Epithelial cell of proximal tubule (primary cell): ENCODE data around the gene HBD. TPM values are rescaled to one million over a fixed set of nuclear protein-coding genes. Genes with fewer than 3 reads are reported as not detected.

Source experiments
- DNase-seq: peaks from one replicate; pipeline ENCODE4 v3.0.0-alpha.2; 2011; ENCODE audit warnings: low read depth
- H3K4me3 ChIP-seq: 2 replicates; pipeline ENCODE4 v1.5.1; 2011; ENCODE audit warnings: low read depth, mild to moderate bottlenecking, low read length
- total RNA-seq: library from RNA; depleted of rRNA; stranded (reverse); fragments of >200 nt; gene quantifications from 2 replicates; pipeline ENCODE4 v1.2.3, GENCODE V29; 2015
- TF ChIP-seq, protein P1 (sequence below): conservative IDR thresholded peaks from 2 replicates; pipeline ENCODE4 v1.5.1; 2012; ENCODE audit warnings: low read depth, mild to moderate bottlenecking, low read length

Gene HBD
- total RNA-seq, 1 donor from 2014 or later: not detected

DNA sequence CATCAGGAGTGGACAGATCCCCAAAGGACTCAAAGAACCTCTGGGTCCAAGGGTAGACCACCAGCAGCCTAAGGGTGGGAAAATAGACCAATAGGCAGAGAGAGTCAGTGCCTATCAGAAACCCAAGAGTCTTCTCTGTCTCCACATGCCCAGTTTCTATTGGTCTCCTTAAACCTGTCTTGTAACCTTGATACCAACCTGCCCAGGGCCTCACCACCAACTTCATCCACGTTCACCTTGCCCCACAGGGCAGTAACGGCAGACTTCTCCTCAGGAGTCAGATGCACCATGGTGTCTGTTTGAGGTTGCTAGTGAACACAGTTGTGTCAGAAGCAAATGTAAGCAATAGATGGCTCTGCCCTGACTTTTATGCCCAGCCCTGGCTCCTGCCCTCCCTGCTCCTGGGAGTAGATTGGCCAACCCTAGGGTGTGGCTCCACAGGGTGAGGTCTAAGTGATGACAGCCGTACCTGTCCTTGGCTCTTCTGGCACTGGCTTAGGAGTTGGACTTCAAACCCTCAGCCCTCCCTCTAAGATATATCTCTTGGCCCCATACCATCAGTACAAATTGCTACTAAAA, 7.5 kb downstream of the HBD start, which contains the start of gene HBB:
Gene HBB (minus strand): TSS at position 340 of the 579 bp plus-strand sequence. CDS start 50 bp downstream, at position 290.
- no peak within 1 kb of the TSS for H3K4me3 ChIP-seq
- no peak for DNase-seq
- TF ChIP-seq, protein P1, sequence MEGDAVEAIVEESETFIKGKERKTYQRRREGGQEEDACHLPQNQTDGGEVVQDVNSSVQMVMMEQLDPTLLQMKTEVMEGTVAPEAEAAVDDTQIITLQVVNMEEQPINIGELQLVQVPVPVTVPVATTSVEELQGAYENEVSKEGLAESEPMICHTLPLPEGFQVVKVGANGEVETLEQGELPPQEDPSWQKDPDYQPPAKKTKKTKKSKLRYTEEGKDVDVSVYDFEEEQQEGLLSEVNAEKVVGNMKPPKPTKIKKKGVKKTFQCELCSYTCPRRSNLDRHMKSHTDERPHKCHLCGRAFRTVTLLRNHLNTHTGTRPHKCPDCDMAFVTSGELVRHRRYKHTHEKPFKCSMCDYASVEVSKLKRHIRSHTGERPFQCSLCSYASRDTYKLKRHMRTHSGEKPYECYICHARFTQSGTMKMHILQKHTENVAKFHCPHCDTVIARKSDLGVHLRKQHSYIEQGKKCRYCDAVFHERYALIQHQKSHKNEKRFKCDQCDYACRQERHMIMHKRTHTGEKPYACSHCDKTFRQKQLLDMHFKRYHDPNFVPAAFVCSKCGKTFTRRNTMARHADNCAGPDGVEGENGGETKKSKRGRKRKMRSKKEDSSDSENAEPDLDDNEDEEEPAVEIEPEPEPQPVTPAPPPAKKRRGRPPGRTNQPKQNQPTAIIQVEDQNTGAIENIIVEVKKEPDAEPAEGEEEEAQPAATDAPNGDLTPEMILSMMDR: no peak

DNA sequence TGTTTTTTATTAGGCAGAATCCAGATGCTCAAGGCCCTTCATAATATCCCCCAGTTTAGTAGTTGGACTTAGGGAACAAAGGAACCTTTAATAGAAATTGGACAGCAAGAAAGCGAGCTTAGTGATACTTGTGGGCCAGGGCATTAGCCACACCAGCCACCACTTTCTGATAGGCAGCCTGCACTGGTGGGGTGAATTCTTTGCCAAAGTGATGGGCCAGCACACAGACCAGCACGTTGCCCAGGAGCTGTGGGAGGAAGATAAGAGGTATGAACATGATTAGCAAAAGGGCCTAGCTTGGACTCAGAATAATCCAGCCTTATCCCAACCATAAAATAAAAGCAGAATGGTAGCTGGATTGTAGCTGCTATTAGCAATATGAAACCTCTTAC, 8.8 kb downstream of the HBD start:
- TF ChIP-seq, protein P1: no peak
- H3K4me3 ChIP-seq: no peak overlapping the region
- no peak for DNase-seq

DNA sequence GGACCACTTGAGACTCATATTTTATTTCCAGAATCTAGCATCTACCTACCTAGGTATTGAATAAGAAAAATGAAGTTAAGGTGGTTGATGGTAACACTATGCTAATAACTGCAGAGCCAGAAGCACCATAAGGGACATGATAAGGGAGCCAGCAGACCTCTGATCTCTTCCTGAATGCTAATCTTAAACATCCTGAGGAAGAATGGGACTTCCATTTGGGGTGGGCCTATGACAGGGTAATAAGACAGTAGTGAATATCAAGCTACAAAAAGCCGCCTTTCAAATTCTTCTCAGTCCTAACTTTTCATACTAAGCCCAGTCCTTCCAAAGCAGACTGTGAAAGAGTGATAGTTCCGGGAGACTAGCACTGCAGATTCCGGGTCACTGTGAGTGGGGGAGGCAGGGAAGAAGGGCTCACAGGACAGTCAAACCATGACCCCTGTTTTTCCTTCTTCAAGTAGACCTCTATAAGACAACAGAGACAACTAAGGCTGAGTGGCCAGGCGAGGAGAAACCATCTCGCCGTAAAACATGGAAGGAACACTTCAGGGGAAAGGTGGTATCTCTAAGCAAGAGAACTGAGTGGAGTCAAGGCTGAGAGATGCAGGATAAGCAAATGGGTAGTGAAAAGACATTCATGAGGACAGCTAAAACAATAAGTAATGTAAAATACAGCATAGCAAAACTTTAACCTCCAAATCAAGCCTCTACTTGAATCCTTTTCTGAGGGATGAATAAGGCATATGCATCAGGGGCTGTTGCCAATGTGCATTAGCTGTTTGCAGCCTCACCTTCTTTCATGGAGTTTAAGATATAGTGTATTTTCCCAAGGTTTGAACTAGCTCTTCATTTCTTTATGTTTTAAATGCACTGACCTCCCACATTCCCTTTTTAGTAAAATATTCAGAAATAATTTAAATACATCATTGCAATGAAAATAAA, 9.5 kb downstream of the HBD start:
- DNase-seq: no peak
- H3K4me3 ChIP-seq: no peak overlapping the region
- TF ChIP-seq, protein P1: no peak

DNA sequence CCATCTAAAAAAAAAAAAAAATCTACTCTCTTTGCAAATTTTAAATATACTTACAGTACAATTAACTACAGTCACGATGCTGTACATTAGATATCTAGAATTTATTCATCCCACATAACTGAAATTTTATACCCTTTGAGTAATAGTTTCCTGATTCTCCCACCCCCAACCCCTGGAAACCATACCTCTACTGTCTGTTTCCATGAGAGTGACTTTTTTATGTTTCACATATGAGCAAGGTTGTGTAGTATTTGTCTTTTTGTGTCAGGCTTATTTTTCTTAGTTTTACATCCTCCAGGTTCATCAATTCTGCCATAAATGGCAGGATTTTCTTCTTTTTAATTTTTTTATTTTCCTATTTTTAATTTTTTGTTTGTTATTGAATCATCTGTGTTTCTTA, 10.6 kb downstream of the HBD start:
- no peak overlapping the region for H3K4me3 ChIP-seq
- no peak for DNase-seq
- TF ChIP-seq, protein P1: no peak

DNA sequence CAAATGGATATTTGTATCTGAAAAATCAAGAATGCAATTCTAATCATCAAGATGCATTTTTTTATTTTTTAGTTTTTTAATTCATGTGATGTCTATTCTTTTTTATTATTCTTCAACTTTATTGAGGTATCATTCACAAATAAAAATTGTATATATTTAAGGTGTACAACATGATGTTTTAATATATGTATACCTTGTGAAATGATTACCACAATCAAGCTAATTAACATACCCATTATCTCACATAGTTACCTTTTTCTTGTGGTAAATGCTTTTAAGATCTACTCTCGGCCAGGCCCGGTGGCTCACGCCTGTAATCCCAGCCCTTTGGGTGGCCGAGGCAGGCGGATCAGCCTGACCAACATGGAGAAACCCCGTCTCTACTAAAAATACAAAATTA, 11.1 kb downstream of the HBD start:
- no peak overlapping the region for H3K4me3 ChIP-seq
- no peak for DNase-seq
- TF ChIP-seq, protein P1: no peak

DNA sequence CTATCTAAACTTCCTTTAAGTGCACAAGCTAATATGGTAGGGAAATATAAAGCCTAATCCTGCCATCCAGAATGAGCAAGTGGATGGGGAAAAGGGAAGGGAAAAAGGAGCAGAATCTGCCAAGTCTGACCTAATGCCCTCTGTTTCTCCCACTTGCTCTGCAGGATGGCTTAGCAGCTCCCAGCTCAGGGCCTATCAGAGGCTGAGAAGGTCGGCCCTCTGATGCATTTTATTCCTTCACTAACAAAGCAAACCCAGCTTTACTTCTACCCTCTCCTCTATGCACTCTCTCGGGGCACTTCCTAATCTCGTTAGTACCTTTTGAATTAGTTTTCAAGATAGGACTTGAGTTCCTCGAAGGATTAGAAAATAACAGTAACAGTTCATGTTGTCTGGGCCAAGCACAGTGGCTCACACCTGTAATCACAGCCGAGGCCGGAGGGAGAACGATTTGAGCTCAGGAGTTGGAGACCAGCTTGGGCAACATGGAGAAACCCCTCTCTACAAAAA, 23.9 kb downstream of the HBD start:
- no peak for DNase-seq
- H3K4me3 ChIP-seq: no peak overlapping the region
- TF ChIP-seq, protein P1: no peak
